Gastrocnemius medialis (tissue), 4 donors: ENCODE results near the gene GALNT16. TPM values are rescaled to one million over a fixed set of nuclear protein-coding genes. Genes with fewer than 3 reads are reported as not detected.

Experiments used
- ATAC-seq, 2 donors: fragments of 150-250 bp; one replicate each; pipeline ENCODE4 v1.9.1; 2016
- DNase-seq, 2 donors: peaks; one replicate each; pipeline ENCODE4 v3.0.0-alpha.2; 2019
- H3K27ac ChIP-seq, 4 donors: fragments of 200-600 bp; sonication (generic); 1 replicate in 1 of 4; 2 replicates in 3 of 4; pipeline ENCODE4 v1.5.1; 2016 to 2018; ENCODE audit warnings: mild to moderate bottlenecking in 2 of 4, moderate library complexity in 1 of 4
- H3K27me3 ChIP-seq, 3 donors: fragments of 200-600 bp; sonication (generic) in 2 of 3; 1 replicate in 1 of 3; 2 replicates in 2 of 3; pipeline versions ENCODE4 v1.5.1 to v1.6.0; 2016 to 2019; ENCODE audit warnings: mild to moderate bottlenecking in 1 of 3, moderate library complexity in 1 of 3
- H3K36me3 ChIP-seq, 2 donors: fragments of 200-600 bp; sonication (generic) in 1 of 2; one replicate each; pipeline ENCODE4 v1.5.1; 2017 to 2018
- H3K4me1 ChIP-seq, 2 donors: fragments of 200-600 bp; sonication (generic) in 1 of 2; one replicate each; pipeline ENCODE4 v1.5.1; 2016 to 2017; ENCODE audit warnings: mild to moderate bottlenecking in 2 of 2
- H3K4me3 ChIP-seq, 4 donors: fragments of 200-600 bp; sonication (generic) in 3 of 4; 1 replicate in 1 of 4; 2 replicates in 3 of 4; pipeline ENCODE4 v1.5.1; 2016 to 2019; ENCODE audit warnings: mild to moderate bottlenecking in 2 of 4
- H3K9me3 ChIP-seq, 3 donors: fragments of 200-600 bp; sonication (generic) in 2 of 3; 1 replicate in 1 of 3; 2 replicates in 2 of 3; pipeline ENCODE4 v1.5.1; 2016 to 2019
- POLR2A ChIP-seq, 2 donors: fragments of 450-650 bp; IDR thresholded peaks; one replicate each; pipeline ENCODE4 v1.6.1; 2017; ENCODE audit warnings: antibody characterized with exemption in 2 of 2, mild to moderate bottlenecking in 2 of 2, moderate library complexity in 2 of 2
- in situ Hi-C, 4 donors: fragments of 200-750 bp; cut with MboI; loops; one replicate each; pipeline versions ENCODE4 v1.15.0 to v1.8.0; 2017; ENCODE audit warnings: low sequenced_read_pairs in 4 of 4
- intact Hi-C: fragments of 100-400 bp; cut with DNase I; formaldehyde crosslinking; loops from one replicate; pipeline ENCODE4 v1.15.1; 2023; ENCODE audit warnings: low total_unique reads
- total RNA-seq, 4 donors: library from RNA; depleted of rRNA; stranded (reverse); fragments of >200 nt; gene quantifications; one replicate each; pipeline versions ENCODE4 v1.1.0 to v1.2.3, GENCODE V29; 2016
- TF ChIP-seq, protein P1 (sequence below), 5 experiments: fragments of 450-650 bp in 3 of 5; fragments of 200-600 bp in 2 of 5; sonication (generic) in 2 of 5; IDR thresholded peaks in 4 of 5; conservative IDR thresholded peaks in 1 of 5; 1 replicate in 4 of 5; 2 replicates in 1 of 5; pipeline ENCODE4 v1.5.1; 2016 to 2019; ENCODE audit warnings: antibody characterized with exemption in 5 of 5, mild to moderate bottlenecking in 3 of 5, moderate library complexity in 3 of 5

Gene GALNT16
- total RNA-seq, 4 donors from 2014 or later, result 0.15 to 2.7 (median 1.7) TPM

DNA sequence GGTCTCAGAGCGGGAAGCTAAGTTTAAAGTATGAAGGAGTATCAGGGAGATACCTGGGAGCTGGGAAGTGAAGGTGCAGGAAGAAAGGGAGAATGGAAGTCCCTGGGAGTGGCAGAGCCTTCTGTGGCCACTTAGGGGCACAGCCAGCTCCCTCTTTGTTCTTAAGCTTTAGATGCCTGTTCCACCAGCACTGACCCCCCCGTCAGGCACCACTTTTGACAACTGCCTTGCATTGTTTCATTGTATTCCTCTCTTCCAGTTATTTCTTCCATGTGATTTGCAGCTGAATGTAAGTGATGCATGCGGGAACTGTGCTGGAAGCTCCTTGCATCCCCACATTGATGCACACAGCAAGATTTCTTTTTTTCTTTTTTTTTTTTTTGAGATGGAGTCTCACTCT, 2.6 kb downstream of the GALNT16 start:
- Histone ChIP-seq H3K27ac (peak overlapping the region in 2 of 4 donors; percentile 37 to 59), H3K4me1 (peaks cover 5 to 7% of the 10 kb centered on the region in 2 donors), H3K9me3 (no peaks in the 10 kb centered on the region), H3K27me3 (peaks cover 29 to 43% (median 41%) of the 10 kb centered on the region in 3 donors), H3K4me3 (no peak overlapping the region), H3K36me3 (no peaks in the 10 kb centered on the region)
- DNase-seq, result no peak
- ATAC-seq, result no peak
- no peak for TF ChIP-seq POLR2A (IDR thresholded peaks at IDR 0.05)
- TF ChIP-seq, protein P1, sequence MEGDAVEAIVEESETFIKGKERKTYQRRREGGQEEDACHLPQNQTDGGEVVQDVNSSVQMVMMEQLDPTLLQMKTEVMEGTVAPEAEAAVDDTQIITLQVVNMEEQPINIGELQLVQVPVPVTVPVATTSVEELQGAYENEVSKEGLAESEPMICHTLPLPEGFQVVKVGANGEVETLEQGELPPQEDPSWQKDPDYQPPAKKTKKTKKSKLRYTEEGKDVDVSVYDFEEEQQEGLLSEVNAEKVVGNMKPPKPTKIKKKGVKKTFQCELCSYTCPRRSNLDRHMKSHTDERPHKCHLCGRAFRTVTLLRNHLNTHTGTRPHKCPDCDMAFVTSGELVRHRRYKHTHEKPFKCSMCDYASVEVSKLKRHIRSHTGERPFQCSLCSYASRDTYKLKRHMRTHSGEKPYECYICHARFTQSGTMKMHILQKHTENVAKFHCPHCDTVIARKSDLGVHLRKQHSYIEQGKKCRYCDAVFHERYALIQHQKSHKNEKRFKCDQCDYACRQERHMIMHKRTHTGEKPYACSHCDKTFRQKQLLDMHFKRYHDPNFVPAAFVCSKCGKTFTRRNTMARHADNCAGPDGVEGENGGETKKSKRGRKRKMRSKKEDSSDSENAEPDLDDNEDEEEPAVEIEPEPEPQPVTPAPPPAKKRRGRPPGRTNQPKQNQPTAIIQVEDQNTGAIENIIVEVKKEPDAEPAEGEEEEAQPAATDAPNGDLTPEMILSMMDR (IDR thresholded peaks at IDR 0.05 in 4 of 5, conservative IDR thresholded peaks at IDR 0.05 in 1 of 5), result no peak
- in situ Hi-C loops (no loop called here), intact Hi-C loops (loop anchor here (5.0 kb wide), 1 partner anchor 55 kb away; no protein-coding TSS in a partner anchor)

DNA sequence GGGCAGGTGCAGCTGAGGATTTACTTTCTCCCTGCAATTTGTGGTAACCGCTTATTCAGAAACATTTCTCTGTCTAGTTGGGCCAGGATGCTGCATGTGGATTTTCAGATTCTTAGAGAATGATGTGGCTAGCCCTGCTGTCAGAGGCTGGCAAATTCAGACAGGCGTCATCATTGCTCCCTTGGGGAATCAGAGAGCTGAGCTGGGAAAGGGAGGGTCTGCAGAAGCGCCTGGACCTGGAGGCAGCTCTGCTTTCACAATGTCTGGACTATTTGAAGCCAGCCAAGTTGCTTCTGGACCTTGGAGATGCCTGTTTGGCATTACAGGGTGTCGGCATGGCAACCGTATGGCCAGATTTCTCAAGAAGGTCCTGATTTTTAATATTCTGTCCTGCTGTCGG, 3.4 kb downstream of the GALNT16 start:
- in situ Hi-C loops (no loop called here), intact Hi-C loops (loop anchor here (5.0 kb wide), 1 partner anchor 54 kb away; no protein-coding TSS in a partner anchor)
- H3K36me3 ChIP-seq, result no peaks in the 10 kb centered on the region
- ATAC-seq (peak; percentile 74 to 81), DNase-seq (peak; percentile 55 to 84)
- no peak for TF ChIP-seq POLR2A (IDR thresholded peaks at IDR 0.05)
- TF ChIP-seq, protein P1 (IDR thresholded peaks at IDR 0.05 in 4 of 5, conservative IDR thresholded peaks at IDR 0.05 in 1 of 5), result no peak
- H3K9me3 ChIP-seq, result no peaks in the 10 kb centered on the region
- H3K4me3 ChIP-seq, result no peak overlapping the region
- peaks cover 20 to 35% (median 33%) of the 10 kb centered on the region in 3 donors for H3K27me3 ChIP-seq
- peaks cover 5 to 7% of the 10 kb centered on the region in 2 donors for H3K4me1 ChIP-seq
- peak overlapping the region; percentile 26 to 68 (median 44) for H3K27ac ChIP-seq

DNA sequence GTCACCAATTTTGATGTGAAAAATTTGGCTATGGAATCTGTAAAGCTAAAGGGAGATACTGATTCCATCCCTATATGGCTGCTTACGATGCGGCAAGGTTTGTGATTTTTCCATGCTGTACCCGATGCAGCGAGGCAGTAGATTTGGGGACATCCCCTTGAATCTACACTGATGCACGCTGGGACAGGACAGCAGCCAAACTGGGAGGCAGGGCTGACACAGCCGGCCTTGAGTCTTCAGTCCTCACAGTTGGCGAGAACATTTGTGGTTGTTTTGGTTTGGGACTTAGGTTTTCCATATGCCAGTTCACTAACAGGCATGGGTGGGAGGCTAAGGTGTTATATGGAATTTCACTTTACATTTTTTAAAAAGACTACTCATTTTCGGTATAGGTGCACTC, 3.8 kb downstream of the GALNT16 start:
- intact Hi-C loops, result loop anchor here (5.0 kb wide), 1 partner anchor 54 kb away; no protein-coding TSS in a partner anchor
- in situ Hi-C loops, result no loop called here
- TF ChIP-seq, protein P1 (IDR thresholded peaks at IDR 0.05 in 4 of 5, conservative IDR thresholded peaks at IDR 0.05 in 1 of 5), result no peak
- peaks cover 17 to 32% (median 32%) of the 10 kb centered on the region in 3 donors for H3K27me3 ChIP-seq
- ATAC-seq (peak in 1 of 2 donors; percentile 18), DNase-seq (no peak)
- H3K27ac ChIP-seq, result peak overlapping the region; percentile 26 to 68 (median 44)
- no peak overlapping the region for H3K4me3 ChIP-seq
- no peaks in the 10 kb centered on the region for H3K36me3 ChIP-seq
- no peaks in the 10 kb centered on the region for H3K9me3 ChIP-seq
- H3K4me1 ChIP-seq, result peaks cover 5 to 7% of the 10 kb centered on the region in 2 donors

DNA sequence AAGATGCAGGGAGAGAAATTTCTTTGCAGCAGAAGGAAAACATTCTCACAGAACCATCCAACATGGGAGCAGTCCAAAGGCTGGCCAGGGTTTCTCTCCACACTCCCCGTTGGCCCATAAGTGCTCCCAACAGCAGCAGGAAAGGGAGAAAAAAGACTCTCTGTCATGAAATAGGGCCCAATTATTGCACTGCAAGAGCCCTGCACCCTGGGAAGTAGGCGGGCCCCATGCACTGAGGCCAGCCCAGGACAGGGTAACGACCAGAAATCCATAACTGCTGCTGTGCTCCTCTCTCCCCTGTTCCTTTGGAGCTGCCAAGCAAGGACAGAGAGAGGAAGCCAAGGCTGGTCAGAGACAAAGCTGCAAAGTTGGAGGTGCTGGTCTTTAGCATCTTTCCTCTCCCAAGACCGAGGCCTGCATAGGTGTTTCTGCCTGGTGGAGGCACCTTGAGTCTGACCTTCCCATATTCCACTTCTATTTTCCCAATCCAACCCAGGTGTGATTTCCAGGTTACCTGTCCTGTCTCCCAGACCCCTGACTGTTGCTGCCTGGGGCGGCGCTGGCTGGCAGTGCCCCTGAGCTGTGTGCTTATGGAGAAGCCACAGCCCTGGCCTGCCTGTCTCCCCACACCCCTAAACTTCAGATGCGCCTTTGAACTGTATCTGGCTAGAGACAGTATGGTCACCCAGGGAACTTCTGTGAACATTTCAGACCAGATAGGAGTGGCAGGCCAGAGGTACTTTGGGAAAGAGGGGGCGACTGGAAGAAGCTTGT, 6.8 kb downstream of the GALNT16 start:
- H3K4me1 ChIP-seq, result no peaks in the 10 kb centered on the region

More for the DNA sequence above, 6.8 kb downstream of the GALNT16 start:
- ATAC-seq (no peak), DNase-seq (no peak)
- H3K27me3 ChIP-seq, result peaks cover 4 to 15% (median 14%) of the 10 kb centered on the region in 3 donors
- no peak overlapping the region for H3K4me3 ChIP-seq
- H3K9me3 ChIP-seq, result no peaks in the 10 kb centered on the region
- in situ Hi-C loops (no loop called here), intact Hi-C loops (no loop called here)
- H3K36me3 ChIP-seq, result no peaks in the 10 kb centered on the region
- TF ChIP-seq POLR2A (IDR thresholded peaks at IDR 0.05), result no peak
- TF ChIP-seq, protein P1 (IDR thresholded peaks at IDR 0.05 in 4 of 5, conservative IDR thresholded peaks at IDR 0.05 in 1 of 5), result no peak
- H3K27ac ChIP-seq, result no peak overlapping the region
